HG03521 (cell line): ENCODE data around the gene IDI1.
"Not testable (repeated sequence)": the region's sequence is repeated elsewhere in the genome, so short reads cannot be mapped to it uniquely, and the experiment has no call there.

Experiments
- ATAC-seq: cut with Tn5 transposase; IDR thresholded peaks from one replicate; pipeline ENCODE4 v1.9.1; 2021; ENCODE audit warnings: mild to moderate bottlenecking, moderate library complexity; ENCODE audit not compliant: unreplicated experiment

The IDI1 gene

GRCh38 chr10:1064964-1065247 is 16.0 kb upstream of the IDI1 start:
- ATAC-seq = no peak

GRCh38 chr10:1063232-1063865 is 14.4 kb upstream of the IDI1 start:
- no peak for ATAC-seq

- no peak for ATAC-seq
Observed at GRCh38 chr10:1061930-1062774, 13.2 kb upstream of the IDI1 start.

- no peak for ATAC-seq
Observed at GRCh38 chr10:1059902-1060301, 11.0 kb upstream of the IDI1 start.

GRCh38 chr10:1058017-1058416 is 9.1 kb upstream of the IDI1 start:
- no peak for ATAC-seq

GRCh38 chr10:1057106-1057657 is 8.3 kb upstream of the IDI1 start:
- peak; percentile 21 for ATAC-seq

GRCh38 chr10:1056326-1057105 is 7.6 kb upstream of the IDI1 start, which contains the start of gene WDR37:
Gene WDR37 (plus strand): TSS chr10:1056385. CDS start chr10:1072156, 15,771 bp downstream.
- ATAC-seq = peak; percentile 91

- no peak for ATAC-seq
Observed at GRCh38 chr10:1054684-1055083, 5.8 kb upstream of the IDI1 start.

GRCh38 chr10:1050554-1050953 is 1.6 kb upstream of the IDI1 start:
- ATAC-seq = no peak

GRCh38 chr10:1050145-1050544 is 1.2 kb upstream of the IDI1 start:
- ATAC-seq = no peak

GRCh38 chr10:1049425-1049958 is 573 bp upstream of the IDI1 start:
- ATAC-seq = no peak

GRCh38 chr10:1048349-1048731 is 579 bp downstream of the IDI1 start:
- peak; percentile 2 for ATAC-seq

- no peak for ATAC-seq
Observed at GRCh38 chr10:1047937-1048336, 982 bp downstream of the IDI1 start.

- ATAC-seq = no peak
Observed at GRCh38 chr10:1045415-1045814, 3.5 kb downstream of the IDI1 start.

GRCh38 chr10:1044964-1045363 is 4.0 kb downstream of the IDI1 start:
- no peak for ATAC-seq

GRCh38 chr10:1044146-1044545 is 4.8 kb downstream of the IDI1 start:
- ATAC-seq = no peak

- ATAC-seq = no peak
Observed at GRCh38 chr10:1043532-1043995, 5.4 kb downstream of the IDI1 start.

GRCh38 chr10:1041514-1041913 is 7.4 kb downstream of the IDI1 start:
- ATAC-seq = no peak

- ATAC-seq = no peak
Observed at GRCh38 chr10:1040133-1040532, 8.8 kb downstream of the IDI1 start.

- not testable (repeated sequence) for ATAC-seq
Observed at GRCh38 chr10:1038769-1039168, 10.2 kb downstream of the IDI1 start.

GRCh38 chr10:1037098-1037497 is 11.8 kb downstream of the IDI1 start:
- ATAC-seq = no peak
